ENCODE measurements around the gene LENG8.
"Not testable (repeated sequence)": the region's sequence is repeated elsewhere in the genome, so short reads cannot be mapped to it uniquely, and the experiment has no call there.

Gene LENG8

DNA sequence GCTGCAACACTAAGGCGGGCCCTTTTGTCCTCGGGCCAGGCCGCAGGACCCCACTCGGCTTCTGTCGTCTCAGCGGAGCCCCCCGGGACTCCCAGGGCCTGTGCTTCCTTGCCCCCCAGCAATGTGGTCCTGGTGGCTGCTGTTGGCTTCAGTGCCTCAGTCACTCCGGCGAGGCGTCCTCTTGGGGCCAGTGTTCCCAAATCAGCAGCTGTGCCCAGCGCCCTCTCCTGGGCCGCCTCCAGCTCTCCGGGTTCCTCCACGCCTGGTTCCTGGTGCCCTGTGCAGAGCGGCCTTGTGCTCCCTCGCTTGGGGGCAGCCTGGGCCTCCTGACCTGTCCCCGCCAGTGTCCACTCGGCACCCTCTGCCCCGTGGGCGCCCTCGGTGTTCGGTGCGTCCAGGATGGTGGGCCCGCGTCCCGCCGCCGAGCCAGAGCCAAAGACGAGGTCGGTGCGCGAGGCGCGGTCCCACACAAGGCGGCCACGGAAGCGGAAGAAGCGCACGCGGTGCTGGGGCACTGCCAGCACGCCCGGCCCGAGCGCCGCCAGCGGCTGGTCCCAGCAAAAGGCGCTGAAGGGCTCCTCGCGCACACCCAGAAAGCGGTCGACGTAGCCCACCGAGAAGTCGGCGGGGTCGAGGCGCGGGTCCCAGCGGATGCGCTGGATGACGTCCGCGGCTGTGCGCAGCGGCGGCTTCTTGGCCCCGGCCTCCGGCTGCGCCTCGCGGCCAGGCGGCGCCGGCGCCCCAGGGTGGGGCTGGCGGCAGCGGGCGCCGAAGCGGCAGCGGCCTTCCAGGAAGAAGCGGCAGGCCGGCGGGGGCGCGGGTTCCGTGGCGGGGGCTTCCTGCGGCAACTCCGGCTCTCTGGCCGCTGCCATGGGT is 13.9 kb downstream of the LENG8 start:
- DNase-seq = peak; percentile 23 to 73

DNA sequence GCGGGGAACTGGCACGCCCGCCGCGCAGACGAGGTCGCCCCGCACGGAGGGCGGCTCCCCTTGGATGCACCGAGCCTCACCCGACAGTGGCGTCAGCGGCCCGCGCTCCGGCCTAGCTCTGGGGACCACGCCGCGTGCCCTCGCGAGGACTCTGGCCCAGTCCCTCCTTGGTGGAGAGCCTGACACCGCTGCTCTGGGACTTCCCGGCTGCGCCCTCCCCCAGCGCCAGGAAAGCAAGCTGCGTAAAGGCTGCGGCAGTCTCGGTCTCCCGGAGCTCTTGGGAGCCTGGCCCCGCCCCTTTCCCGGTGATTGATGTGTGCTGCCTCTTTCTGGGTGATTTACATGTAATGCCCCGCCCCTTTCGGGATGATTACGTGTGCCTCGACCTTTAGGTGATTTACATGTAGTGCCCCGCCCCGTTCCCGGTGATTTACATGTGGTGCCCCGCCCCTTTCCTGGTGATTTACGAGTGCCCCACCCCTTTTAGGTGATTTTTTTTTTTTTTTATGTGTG is 14.6 kb downstream of the LENG8 start, which contains the start of gene LENG9:
Gene LENG9, minus strand, starts transcription at position 248 of the 513 bp plus-strand sequence. CDS start 252 bp downstream, outside the sequence.
- DNase-seq = peak; percentile 99

DNA sequence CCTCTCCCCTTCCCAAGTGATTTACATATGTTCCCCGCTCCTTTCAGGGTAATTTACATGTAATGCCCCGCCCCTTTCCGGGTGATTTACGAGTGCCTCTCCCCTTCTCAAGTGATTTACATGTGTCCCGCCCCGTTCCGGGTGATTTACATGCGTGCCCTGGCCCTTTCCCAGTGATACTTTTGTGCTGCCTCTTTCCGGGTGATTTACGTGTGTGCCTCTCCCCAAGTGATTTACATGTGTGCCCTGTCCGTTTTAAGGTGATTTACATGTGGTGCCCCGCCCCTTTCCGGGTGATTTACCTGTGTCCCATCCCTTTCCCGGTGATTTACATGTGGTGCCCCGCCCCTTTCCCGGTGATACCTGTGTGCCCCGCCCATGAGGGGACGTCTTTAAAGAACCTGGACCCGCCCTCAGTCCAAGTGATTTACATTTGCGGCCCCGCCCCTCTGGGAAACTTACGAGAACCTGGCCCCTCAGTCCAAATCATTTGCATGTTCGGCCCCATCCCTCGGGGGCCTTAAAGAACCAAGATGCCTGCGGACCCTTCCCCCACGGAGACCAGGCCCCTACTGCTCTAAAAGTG is 15.1 kb downstream of the LENG8 start:
- peak; percentile 96 to 99 for DNase-seq

DNA sequence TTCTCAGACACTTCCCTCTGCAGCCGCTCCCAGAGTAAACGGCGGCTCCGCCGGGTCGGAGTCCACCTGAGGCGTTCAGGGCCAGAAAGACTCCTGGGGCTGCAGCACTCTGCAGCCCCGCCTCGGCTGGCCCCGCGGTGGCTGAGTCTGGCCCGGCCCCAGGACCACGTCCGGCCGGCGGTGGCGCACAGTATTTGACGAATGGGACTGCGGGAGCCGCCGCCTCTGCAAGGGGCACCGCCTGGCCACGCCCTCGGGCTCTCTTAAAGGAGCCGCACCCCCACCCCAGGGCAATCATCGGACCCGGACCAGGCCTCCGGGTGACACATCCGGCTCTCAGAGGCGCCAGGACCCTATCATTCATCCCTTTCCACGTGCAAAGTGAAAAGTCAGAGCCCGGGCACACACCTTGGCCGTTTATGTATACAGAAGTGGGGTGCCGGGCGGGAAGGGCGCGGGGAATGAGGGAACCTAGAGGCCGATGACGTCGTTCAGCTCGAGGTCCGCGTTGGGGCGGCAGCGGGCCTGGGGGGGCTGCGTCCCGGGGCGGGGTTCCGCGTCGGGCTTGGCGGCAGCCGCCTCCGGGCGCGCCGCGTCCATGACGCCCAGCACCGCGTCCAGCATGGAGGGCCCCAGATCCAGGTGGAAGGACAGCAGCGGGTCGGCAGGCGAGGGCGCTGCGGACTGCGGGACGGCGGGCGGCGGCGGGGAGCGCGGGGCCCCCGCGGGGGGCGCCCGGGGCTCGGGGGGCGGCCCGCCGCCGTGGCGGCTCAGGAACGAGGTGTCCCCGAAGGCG is 15.8 kb downstream of the LENG8 start:
- DNase-seq = peak; percentile 67 to 94

DNA sequence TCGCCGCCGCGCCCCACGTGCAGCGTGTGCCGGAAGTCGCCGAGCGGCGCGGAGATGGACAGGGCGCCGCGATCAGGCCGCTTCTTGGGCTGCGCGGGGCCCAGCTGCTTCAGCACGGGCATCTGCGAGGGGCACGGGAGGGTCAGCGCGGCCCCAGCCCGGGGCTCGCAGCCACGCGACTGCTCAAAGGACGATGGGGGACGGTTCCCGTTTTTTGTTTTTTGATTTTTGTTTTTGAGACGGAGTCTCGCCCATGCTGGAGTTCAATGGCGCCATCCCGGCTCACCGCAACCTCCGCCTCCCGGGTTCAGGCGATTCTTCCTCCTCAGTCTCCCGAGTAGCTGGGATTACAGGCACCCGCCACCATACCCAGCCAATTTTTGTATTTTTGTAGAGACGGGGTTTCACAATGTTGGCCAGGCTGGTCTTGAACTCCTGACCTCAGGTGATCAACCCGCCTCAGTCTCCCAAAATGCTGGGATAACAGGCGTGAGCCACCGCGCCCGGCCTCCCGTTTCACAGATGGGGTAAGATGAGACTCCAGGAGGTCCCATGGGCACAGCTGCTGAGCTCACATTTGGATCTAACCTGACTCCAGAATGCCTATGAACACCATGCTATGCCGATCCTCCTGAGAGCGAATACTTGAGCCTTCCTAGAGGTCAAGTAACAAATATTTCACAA is 16.6 kb downstream of the LENG8 start:
- no peak for DNase-seq

DNA sequence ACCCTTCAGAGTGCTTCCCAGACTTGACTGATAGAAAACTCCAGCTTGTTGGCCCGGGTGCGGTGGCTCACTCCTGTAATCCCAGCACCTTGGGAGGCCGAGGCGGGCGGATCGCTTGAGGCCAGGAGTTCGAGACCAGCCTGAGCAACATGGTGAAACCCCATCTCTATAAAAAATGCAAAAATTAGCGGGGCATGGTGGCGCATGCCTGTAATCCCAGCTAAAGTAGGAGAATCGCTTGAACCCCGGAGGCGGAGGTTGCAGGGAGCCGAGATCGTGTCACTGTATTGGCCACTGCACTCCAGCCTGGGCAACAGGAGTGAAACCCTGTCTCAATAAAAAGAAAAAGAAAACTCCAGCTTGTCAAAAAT is 17.1 kb downstream of the LENG8 start:
- not testable (repeated sequence) for DNase-seq

DNA sequence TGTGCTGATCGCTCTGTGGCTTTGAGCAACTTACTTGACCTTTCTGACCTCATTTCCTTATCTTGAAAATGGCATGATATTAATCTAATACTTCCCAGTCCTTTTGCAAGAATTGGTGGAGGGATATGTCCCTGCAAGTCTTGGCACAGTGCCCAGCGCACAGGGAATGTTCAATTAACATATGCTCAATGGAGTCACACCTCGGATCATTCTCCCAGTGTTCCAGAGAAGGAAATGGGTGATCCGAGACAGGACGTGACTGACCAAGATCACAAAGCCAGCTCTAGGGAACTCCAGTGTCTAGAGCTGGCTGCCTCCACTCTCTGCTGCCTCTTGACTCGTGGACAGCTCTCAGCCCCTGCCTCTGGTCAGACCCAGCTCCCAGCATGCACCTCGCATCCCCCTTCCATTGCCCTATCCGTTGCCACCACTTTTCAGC is 20.5 kb downstream of the LENG8 start:
- DNase-seq = no peak

DNA sequence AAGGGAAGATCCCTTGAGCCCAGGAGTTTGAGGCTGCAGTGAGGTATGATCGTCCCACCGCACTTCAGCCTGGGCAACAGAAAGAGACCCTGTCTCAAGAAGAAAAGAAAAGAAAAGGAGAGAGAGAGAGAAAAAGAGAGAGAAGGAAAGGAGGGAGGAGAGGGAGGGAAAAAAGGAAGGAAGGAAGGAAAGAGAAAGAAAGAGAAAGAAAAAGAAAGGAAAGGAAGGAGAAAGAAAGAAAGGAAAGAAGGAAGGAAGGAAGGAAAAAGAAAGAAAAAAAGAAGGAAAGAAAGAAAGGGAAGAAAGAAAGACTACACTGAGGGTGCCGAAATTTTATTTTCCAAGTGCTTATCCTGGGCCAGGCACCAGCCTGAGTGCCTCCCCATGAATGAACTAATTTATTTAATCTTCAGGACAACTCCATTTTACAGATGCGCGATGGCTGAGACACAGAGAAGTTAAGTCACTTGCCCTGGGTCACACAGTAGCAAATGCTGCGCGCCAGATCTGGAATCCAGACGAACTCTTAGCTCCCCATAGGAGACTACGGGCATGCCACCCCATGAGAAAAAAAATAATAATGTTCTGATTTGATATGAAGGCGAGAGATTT is 21.4 kb downstream of the LENG8 start:
- DNase-seq = no peak

DNA sequence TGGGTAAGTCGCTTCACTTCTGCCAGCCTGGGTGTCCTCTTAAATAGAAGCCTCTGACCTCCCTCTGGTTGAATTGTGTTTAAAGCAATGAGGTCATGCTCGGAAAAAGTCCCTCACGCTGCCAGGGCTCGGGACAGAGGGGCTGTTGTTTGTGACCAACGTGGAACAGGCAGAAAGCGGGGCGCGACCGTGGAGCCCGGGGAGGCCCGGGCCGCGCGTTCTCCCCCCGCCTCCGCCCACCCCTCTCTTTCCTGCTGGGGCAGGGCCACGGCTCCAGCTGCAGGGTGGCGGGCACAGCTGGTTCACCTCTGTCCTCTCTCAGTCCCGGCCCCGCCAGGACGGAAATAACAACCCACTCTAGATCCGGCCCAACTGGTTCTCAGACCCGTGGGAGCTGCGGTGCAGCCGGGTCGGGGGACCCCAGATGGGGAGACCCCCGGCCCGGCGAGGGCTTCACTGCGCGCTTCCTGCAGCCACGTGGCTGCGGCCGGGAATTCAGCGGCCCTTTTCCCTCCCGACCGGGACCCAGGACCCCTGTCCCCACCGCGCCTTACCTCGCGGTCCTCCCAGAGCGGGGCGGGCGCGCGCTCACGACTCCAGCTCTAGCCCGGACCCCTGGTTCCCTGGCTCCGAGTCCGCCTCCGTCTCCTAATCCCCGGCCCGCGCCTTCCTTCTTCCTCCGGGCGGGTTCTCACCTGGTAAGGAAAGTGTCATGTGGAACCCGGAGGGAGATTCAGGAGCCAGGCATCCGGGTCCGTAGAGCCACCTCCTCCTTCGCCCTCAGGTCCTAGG is 22.2 kb downstream of the LENG8 start:
- DNase-seq = no peak

DNA sequence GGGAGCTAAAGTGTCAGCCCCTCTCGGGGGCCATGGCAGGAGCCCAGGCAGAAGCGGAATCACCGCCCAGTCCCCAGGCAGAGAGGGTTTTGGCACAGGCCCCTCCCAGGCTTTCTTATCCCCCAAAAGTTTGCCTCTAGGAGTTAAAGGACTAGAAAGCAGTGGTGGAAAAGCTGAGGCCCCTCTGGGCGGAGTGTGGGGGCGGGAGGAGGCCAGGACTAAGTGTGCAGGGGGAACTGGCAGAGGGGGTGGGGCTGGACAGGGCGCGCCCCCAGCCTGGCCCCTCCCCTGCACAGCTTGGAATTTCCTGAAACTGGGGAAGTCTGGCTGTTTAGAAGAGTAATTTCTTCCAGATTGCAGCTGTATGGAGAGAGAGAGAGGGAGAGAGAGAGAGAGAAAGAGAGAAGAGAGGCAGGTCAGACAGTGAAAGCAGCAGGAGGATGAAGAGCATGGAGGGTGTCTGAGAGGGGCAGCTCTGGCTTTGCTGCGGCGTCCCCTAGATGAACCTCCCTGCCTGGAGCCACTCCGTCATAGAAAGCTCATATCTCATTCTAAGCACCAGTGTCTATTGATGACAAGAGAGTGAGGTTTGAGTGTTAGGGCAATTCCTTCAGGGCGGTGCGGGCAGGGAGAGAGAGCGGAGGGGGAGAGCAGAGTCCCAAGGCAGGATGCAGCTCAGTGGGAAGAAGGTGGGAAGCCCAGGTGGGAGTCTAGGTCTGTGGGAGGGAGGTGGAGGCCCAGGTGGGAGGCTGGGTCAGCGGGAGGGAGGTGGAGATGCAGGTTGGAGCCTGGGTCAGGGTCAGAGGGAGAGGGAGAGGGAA is 24.3 kb downstream of the LENG8 start, which contains the start of gene CDC42EP5:
Gene CDC42EP5, minus strand, starts transcription at position 226 of the 821 bp plus-strand sequence. CDS start 7,749 bp downstream, outside the sequence.
- no peak for DNase-seq

DNA sequence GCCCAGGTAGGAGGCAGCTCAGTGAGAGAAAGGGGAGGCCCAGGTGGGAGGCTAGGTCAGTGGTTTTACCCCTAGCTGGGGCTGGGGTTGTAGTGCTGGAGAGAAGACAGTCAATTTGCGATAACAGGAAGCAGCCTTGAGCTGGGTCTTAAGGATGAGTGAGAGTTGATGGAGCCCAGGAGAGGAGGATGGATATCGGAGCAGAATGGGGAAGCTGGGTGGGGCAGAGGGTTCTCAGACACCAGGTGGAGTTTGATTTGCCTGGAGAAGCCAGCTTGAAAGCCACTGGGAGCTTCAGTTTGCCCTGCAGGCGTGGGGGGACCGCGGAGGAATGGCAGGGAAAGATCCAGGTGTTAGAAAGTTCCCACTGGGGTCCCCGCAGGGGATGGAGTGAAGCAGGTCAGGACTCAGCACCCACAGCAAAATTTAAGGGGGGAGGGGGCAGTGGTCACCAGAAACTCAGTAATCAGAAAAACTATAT is 24.9 kb downstream of the LENG8 start:
- no peak for DNase-seq

DNA sequence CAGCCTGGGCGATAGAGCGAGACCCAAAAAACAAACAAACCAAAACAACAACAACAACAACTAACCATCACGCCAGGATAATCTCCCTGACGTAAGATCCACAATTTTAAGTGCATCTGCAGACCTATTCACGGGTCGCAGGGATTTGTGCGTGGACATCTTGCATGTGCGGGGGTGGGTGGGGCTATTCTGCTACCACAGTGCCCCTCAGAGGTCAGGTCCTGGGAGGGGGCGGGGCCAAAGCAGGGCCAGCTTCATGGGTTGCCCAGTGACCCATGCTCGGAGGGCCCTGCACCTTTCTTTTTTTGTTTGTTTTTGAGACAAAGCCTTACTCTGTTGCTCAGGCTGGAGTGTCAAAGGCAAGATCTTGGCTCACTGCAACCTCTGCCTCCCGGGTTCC is 26.7 kb downstream of the LENG8 start:
- DNase-seq = no peak

DNA sequence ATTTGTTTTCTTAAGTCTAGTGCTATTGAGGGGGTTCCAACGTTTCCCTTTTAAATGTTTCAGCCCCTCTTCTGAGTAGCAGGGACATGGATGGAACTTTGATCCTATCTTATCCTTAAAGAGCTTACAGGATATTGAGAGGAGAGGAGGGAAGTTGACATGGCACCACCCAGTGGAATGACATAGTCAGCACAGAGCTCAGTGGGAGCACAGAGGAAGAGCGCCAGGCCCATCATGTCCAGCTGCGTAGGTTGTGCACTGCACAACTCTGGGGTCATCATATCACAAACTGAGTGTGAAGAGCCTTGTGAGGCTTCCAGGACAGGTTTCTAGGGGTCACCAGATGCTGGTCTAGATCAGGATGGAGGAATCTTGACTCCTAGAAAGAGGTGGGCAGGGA is 28.7 kb downstream of the LENG8 start:
- DNase-seq = no peak

DNA sequence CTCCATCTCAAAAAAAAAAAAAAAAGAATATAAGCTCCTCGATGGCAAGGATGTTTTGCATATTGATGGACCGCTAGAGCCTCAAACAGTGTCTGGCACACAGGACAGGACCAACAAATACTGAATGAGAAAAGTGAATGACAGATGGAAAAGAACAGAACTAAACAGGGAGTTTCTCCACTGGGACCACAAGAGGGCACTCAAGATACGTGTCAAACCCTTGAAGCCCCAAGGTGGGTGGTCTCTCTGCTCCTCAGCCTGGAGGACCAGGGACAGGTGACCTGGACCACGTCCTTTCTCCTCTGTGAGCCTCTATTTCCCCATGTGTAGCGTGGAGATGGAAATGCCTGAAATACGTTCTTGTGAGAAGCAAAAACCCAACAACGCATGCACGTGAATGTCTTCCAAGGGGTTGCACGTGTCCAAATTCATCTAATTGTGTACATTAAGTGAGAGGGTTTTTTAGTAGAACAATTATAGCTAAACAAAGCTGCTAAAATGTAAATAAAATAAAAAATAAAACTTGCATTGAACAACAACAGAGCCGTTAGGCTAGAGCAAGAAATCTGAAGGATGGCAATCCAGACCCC is 29.8 kb downstream of the LENG8 start:
- DNase-seq = peak; percentile 26 to 52

DNA sequence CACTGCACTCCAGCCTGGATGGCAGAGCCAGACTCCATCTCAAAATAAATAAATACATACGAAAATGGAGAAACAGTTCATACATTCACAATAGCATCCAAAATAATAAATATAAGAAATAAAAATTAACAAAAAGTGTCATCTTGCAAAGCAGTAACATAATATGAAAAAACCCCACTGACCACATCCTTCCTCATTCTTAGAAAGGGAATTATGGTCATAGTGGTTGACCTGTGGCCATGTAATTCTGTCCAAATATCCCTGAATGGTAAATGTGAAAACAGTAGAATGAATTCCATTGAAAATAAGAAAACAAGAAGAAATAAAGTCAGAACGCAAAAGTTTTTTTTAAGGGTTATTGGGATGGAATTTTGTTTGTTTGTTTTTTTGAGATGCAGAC is 31.1 kb downstream of the LENG8 start:
- no peak for DNase-seq

DNA sequence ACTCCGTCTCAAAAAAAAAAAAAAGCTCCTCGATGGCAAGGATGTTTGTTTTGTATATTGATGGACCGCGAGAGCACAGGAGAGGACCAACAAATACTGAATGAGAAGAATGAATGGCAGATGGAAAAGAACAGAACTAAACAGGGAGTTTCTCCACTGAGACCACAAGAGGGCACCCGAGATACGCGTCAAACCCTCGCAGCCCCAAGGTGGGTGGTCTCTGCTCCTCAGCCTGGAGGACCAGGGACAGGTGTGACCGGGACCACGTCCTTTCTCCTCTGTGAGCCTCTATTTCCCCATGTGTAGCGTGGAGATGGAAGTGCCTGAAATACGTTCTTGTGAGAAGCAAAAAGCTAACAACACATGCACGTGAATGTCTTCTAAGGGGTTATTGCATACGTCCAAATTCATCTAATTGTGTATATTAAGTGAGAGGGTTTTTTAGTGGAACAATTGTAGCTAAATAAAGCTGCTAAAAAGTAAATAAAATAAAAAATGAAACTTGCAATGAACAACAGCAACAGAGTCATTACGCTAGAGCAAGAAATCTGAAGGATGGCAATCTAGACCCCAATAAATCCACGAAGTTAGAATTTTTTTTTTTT is 32.4 kb downstream of the LENG8 start:
- DNase-seq = peak; percentile 15 to 54

DNA sequence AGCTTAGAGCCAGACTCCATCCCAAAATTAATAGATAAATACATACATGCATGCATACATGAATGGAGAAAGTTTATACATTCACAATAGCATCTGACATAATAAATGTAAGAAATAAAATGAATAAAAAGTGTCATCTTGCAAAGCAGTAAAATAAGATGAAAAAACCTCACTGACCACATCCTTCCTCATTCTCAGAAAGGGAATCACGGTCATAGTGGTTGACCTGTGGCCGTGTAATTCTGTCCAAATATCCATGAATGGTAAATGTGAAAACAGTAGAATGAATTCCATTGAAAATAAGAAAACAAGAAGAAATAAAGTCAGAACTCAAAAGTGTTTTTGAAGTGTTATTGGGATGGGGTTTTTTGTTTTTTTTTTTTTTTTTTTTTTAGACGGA is 33.9 kb downstream of the LENG8 start:
- no peak for DNase-seq

DNA sequence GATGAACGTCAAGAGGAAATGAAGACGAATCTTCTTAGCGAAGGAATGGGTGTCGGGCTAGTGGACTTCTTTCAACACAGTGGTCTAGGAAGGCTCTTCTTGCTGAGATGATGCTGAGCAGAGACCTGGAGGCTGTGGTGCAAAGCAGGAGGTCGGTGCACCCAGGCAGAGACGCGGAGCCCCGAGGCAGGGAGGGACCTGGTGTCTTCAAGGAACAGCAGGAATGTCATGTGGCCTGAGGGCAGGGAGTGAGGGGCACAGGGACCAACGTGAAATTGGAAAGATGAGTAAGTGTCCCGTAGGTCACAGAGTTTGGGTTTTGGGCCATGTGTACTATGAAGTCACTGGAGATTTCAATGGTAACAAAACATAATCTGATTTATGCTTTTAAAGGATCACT is 35.5 kb downstream of the LENG8 start:
- DNase-seq = no peak

DNA sequence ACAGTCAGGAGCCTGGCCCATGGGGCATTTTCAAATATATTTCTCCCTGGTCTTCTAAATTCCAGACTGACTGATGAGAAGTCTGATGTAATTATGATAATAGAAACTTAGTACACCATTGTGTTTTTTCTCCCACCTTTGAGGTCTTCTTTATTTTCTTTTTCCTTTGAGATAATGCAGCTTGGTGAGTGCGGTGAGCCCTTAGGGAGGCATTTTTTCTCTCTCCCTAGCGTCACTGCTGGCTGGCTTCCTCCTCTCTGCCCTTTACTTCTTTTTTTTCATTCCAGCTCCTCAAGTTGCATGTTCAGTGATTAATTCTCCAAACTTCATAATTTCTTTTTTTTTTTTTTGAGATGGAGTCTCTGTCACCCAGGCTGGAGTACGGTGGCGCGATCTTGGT is 36.9 kb downstream of the LENG8 start:
- no peak for DNase-seq
